ENCODE results near the gene UBAP1L.

Gene UBAP1L

DNA sequence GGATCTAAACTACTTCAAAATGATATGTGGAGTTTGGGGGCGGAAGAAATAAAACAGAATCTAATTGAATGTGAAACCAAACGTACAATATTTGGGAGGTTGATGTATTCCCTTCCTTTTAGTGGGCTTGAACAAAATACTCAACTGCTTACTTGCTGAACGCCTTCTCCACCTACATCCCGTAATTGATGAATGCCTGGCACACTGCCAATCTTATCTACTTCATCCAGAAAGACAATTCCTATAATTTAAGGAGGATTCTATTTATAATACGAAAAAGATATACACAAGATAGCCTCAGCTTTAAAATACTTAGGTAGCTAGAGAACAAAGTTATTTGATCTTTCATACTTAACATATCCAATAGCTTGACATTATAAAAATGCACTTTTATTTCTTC is 41.7 kb upstream of the UBAP1L start:
- no peak overlapping the region for H3K4me2 ChIP-seq (ENCODE audit: low read depth, low read length)
- no peaks in the 10 kb centered on the region for H3K9me3 ChIP-seq (replicated peaks; ENCODE audit: insufficient read depth, low read length)
- H3K36me3 ChIP-seq (replicated peaks; ENCODE audit: insufficient read depth, low read length) = peaks cover 8% of the 10 kb centered on the region
- no peaks in the 10 kb centered on the region for H3K9me2 ChIP-seq (replicated peaks; ENCODE audit: insufficient read depth, low read length)
- 0 out of 2 replicates have a peak, but pooled peaks cover 5% of the 10 kb centered on the region for H3K4me1 ChIP-seq (ENCODE audit: low read length)
- H3K4me3 ChIP-seq (ENCODE audit: low read length) = no peak overlapping the region
- DNase-seq = no peak
- no peak overlapping the region for H3K27ac ChIP-seq (ENCODE audit: low read length)
- peaks cover 4% of the 10 kb centered on the region; the same call in 1 of the 2 replicates for H3K79me2 ChIP-seq (ENCODE audit: low read length)
- H3K9ac ChIP-seq (ENCODE audit: low read length) = no peak overlapping the region
- no peaks in the 10 kb centered on the region for H4K20me1 ChIP-seq (ENCODE audit: insufficient read depth, low read length)
- no peaks in the 10 kb centered on the region for H3F3A ChIP-seq (ENCODE audit: insufficient read depth, low read length)
- TF ChIP-seq, protein P1, sequence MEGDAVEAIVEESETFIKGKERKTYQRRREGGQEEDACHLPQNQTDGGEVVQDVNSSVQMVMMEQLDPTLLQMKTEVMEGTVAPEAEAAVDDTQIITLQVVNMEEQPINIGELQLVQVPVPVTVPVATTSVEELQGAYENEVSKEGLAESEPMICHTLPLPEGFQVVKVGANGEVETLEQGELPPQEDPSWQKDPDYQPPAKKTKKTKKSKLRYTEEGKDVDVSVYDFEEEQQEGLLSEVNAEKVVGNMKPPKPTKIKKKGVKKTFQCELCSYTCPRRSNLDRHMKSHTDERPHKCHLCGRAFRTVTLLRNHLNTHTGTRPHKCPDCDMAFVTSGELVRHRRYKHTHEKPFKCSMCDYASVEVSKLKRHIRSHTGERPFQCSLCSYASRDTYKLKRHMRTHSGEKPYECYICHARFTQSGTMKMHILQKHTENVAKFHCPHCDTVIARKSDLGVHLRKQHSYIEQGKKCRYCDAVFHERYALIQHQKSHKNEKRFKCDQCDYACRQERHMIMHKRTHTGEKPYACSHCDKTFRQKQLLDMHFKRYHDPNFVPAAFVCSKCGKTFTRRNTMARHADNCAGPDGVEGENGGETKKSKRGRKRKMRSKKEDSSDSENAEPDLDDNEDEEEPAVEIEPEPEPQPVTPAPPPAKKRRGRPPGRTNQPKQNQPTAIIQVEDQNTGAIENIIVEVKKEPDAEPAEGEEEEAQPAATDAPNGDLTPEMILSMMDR (IDR thresholded peaks at IDR 0.05; ENCODE audit: low read length) = no peak
- TF ChIP-seq EZH2 (optimal IDR thresholded peaks at IDR 0.05; ENCODE audit: low read depth, low read length) = no peak
- no peak for TF ChIP-seq EZH2phosphoT487 (IDR thresholded peaks at IDR 0.05; ENCODE audit: low read length)
- H3K27me3 ChIP-seq (replicated peaks; ENCODE audit: insufficient read depth, low read length) = no peaks in the 10 kb centered on the region
- no peak overlapping the region for H2AFZ ChIP-seq (ENCODE audit: low read length)

DNA sequence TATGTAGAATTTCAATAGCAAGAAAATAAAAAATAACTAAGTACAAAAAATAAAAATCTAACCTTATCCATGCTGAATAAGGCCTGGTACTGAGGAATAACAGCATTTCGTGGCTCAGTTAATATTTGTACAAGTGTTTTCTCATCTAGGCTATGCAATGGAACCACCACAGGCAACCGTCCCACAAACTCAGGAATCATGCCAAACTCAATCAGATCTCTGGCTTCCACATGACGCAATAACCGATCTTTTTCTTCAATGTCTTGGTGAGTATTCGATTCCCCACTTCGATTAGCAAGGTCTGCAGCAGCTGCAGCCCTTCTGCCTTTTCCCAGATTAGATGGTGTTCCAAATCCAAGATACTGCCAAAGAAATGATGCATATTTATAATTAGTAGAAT is 39.7 kb upstream of the UBAP1L start:
- Histone ChIP-seq H3K27ac (ENCODE audit: low read length) (no peak overlapping the region), H4K20me1 (ENCODE audit: insufficient read depth, low read length) (no peaks in the 10 kb centered on the region), H3K9me3 (replicated peaks; ENCODE audit: insufficient read depth, low read length) (no peaks in the 10 kb centered on the region), H2AFZ (ENCODE audit: low read length) (no peak overlapping the region), H3K4me1 (ENCODE audit: low read length) (no peaks in the 10 kb centered on the region), H3F3A (ENCODE audit: insufficient read depth, low read length) (no peaks in the 10 kb centered on the region), H3K36me3 (replicated peaks; ENCODE audit: insufficient read depth, low read length) (peaks cover 8% of the 10 kb centered on the region), H3K79me2 (ENCODE audit: low read length) (no peaks in the 10 kb centered on the region), H3K4me2 (ENCODE audit: low read depth, low read length) (no peak overlapping the region), H3K27me3 (replicated peaks; ENCODE audit: insufficient read depth, low read length) (no peaks in the 10 kb centered on the region), H3K4me3 (ENCODE audit: low read length) (no peak overlapping the region), H3K9me2 (replicated peaks; ENCODE audit: insufficient read depth, low read length) (no peaks in the 10 kb centered on the region), H3K9ac (ENCODE audit: low read length) (no peak overlapping the region)
- no peak for DNase-seq
- TF ChIP-seq, protein P1 (IDR thresholded peaks at IDR 0.05; ENCODE audit: low read length) = no peak
- TF ChIP-seq EZH2 (optimal IDR thresholded peaks at IDR 0.05; ENCODE audit: low read depth, low read length) = no peak

DNA sequence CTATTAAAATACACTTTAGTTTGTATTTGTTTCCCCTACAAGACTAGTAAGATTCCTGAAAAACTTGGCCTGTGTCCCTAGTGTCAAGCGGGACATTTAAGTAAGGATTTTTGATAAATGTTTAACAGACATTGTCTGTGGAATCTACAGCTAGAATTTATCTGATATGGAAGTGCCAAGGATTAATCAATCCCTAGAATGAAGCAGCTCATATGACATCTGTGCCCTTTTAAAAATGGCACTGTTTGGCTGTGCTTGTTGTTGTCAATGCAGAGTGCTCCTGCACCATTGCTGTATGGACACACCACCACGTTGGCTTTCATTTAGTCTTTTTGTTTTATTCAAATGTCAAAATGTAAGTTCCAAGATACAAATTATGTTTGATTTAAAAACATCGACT is 32.9 kb upstream of the UBAP1L start:
- H4K20me1 ChIP-seq (ENCODE audit: insufficient read depth, low read length) = no peaks in the 10 kb centered on the region
- H3K36me3 ChIP-seq (replicated peaks; ENCODE audit: insufficient read depth, low read length) = peaks cover 2% of the 10 kb centered on the region; the same call in 1 of the 2 replicates
- no peaks in the 10 kb centered on the region for H3K27me3 ChIP-seq (replicated peaks; ENCODE audit: insufficient read depth, low read length)
- no peaks in the 10 kb centered on the region for H3K4me1 ChIP-seq (ENCODE audit: low read length)
- no peak for TF ChIP-seq EZH2phosphoT487 (IDR thresholded peaks at IDR 0.05; ENCODE audit: low read length)
- TF ChIP-seq, protein P1 (IDR thresholded peaks at IDR 0.05; ENCODE audit: low read length) = no peak
- no peak for TF ChIP-seq EZH2 (optimal IDR thresholded peaks at IDR 0.05; ENCODE audit: low read depth, low read length)
- H3K9ac ChIP-seq (ENCODE audit: low read length) = no peak overlapping the region
- H2AFZ ChIP-seq (ENCODE audit: low read length) = no peak overlapping the region
- H3K4me3 ChIP-seq (ENCODE audit: low read length) = no peak overlapping the region
- DNase-seq = no peak
- H3F3A ChIP-seq (ENCODE audit: insufficient read depth, low read length) = no peaks in the 10 kb centered on the region
- H3K9me3 ChIP-seq (replicated peaks; ENCODE audit: insufficient read depth, low read length) = no peaks in the 10 kb centered on the region
- no peaks in the 10 kb centered on the region for H3K79me2 ChIP-seq (ENCODE audit: low read length)
- no peak overlapping the region for H3K4me2 ChIP-seq (ENCODE audit: low read depth, low read length)
- H3K27ac ChIP-seq (ENCODE audit: low read length) = no peak overlapping the region
- H3K9me2 ChIP-seq (replicated peaks; ENCODE audit: insufficient read depth, low read length) = no peaks in the 10 kb centered on the region
